Neuronal stem cell (in vitro differentiated cells): ENCODE measurements around the gene GAD1.

Experiments
- DNase-seq: peaks from one replicate; pipeline ENCODE4 v3.0.0-alpha.2; 2013; ENCODE audit warnings: low spot score
- H2AFZ ChIP-seq: one replicate; pipeline ENCODE4 v1.6.1; 2013; ENCODE audit warnings: mild to moderate bottlenecking, low read length, inconsistent platforms
- H2AK5ac ChIP-seq: 2 replicates; pipeline ENCODE4 v1.6.1; 2013; ENCODE audit warnings: low read depth, mild to moderate bottlenecking, inconsistent platforms, low read length, moderate library complexity, mixed read lengths
- H2BK120ac ChIP-seq: 2 replicates; pipeline ENCODE4 v1.6.1; 2013; ENCODE audit warnings: low read depth, mild to moderate bottlenecking, inconsistent platforms, low read length, moderate library complexity, mixed read lengths
- H2BK12ac ChIP-seq: one replicate; pipeline ENCODE4 v1.6.1; 2013; ENCODE audit warnings: low read length, inconsistent platforms
- H2BK15ac ChIP-seq: 2 replicates; pipeline ENCODE4 v1.6.1; 2013; ENCODE audit warnings: mild to moderate bottlenecking, low read length, inconsistent platforms, mixed read lengths
- H2BK5ac ChIP-seq: one replicate; pipeline ENCODE4 v1.6.1; 2013; ENCODE audit warnings: inconsistent platforms, mild to moderate bottlenecking, low read length, moderate library complexity
- H3K14ac ChIP-seq: one replicate; pipeline ENCODE4 v1.6.1; 2013; ENCODE audit warnings: low read length, inconsistent platforms
- H3K18ac ChIP-seq: 2 replicates; pipeline ENCODE4 v1.6.1; 2013; ENCODE audit warnings: low read length, inconsistent platforms
- H3K23ac ChIP-seq: 2 replicates; pipeline ENCODE4 v1.6.1; 2013; ENCODE audit warnings: low read depth, mild to moderate bottlenecking, mixed read lengths, low read length, inconsistent platforms; ENCODE audit not compliant: poor library complexity
- H3K27ac ChIP-seq: replicated peaks from 3 replicates; pipeline ENCODE4 v1.5.1; 2013; ENCODE audit warnings: low read length, inconsistent platforms
- H3K27me3 ChIP-seq, 3 experiments: 2 replicates each; pipeline ENCODE4 v1.6.1; 2013; ENCODE audit warnings: low read length in 3 of 3, mild to moderate bottlenecking in 2 of 3, inconsistent platforms in 1 of 3, low read depth in 1 of 3, mixed read lengths in 1 of 3, moderate library complexity in 1 of 3; ENCODE audit not compliant: control insufficient read depth in 3 of 3, insufficient read depth in 3 of 3
- H3K36me3 ChIP-seq, 2 donors: replicated peaks in 1 of 2; 2 replicates each; pipeline ENCODE4 v1.6.1; 2013; ENCODE audit warnings: low read length in 2 of 2; ENCODE audit not compliant: control insufficient read depth in 2 of 2, insufficient read depth in 2 of 2
- H3K4ac ChIP-seq: 2 replicates; pipeline ENCODE4 v1.6.1; 2013; ENCODE audit warnings: inconsistent platforms, mild to moderate bottlenecking, low read length, moderate library complexity
- H3K4me1 ChIP-seq, 2 donors: 1 replicate in 1 of 2; 2 replicates in 1 of 2; pipeline ENCODE4 v1.6.1; 2013; ENCODE audit warnings: low read length in 2 of 2, low read depth in 1 of 2; ENCODE audit not compliant: control insufficient read depth in 2 of 2, insufficient read depth in 1 of 2
- H3K4me2 ChIP-seq: one replicate; pipeline ENCODE4 v1.6.1; 2013; ENCODE audit warnings: mild to moderate bottlenecking, low read length, inconsistent platforms; ENCODE audit not compliant: insufficient read depth, poor library complexity, severe bottlenecking
- H3K4me3 ChIP-seq, 2 donors: 2 replicates each; pipeline ENCODE4 v1.5.1; 2013; ENCODE audit warnings: low read length in 2 of 2, mild to moderate bottlenecking in 2 of 2, inconsistent platforms in 1 of 2, moderate library complexity in 1 of 2
- H3K79me1 ChIP-seq: one replicate; pipeline ENCODE4 v1.6.1; 2013; ENCODE audit warnings: low read depth, mild to moderate bottlenecking, inconsistent platforms, low read length, moderate library complexity
- H3K9ac ChIP-seq: one replicate; pipeline ENCODE4 v1.6.1; 2013; ENCODE audit warnings: mild to moderate bottlenecking, low read depth, low read length, inconsistent platforms; ENCODE audit not compliant: poor library complexity
- H3K9me3 ChIP-seq, 2 donors: replicated peaks in 1 of 2; 2 replicates each; pipeline versions ENCODE3 to v1.6.1; 2013; ENCODE audit warnings: low read length in 2 of 2, mild to moderate bottlenecking in 2 of 2, inconsistent platforms in 1 of 2, low read depth in 1 of 2, mixed read lengths in 1 of 2, moderate library complexity in 1 of 2; ENCODE audit not compliant: control insufficient read depth in 2 of 2, insufficient read depth in 1 of 2
- H4K8ac ChIP-seq: one replicate; pipeline ENCODE4 v1.6.1; 2013; ENCODE audit warnings: low read depth, mild to moderate bottlenecking, inconsistent platforms, low read length, moderate library complexity
- H4K91ac ChIP-seq: one replicate; pipeline ENCODE4 v1.6.1; 2013; ENCODE audit warnings: low read length, low read depth, mild to moderate bottlenecking, inconsistent platforms; ENCODE audit not compliant: poor library complexity
- WGBS, 2 donors: extraction: QIAGEN DNeasy Blood & Tissue Kit; methylation state at CpG; one replicate each; pipeline ENCODE4 v1.1.7; 2013; ENCODE audit warnings: missing lambda C conversion rate in 2 of 2, mixed read lengths in 1 of 2; ENCODE audit not compliant: insufficient read length in 2 of 2, insufficient replicate concordance in 1 of 2; ENCODE audit errors: extremely low coverage in 2 of 2; 5-methylcytosine and 5-hydroxymethylcytosine counted together

The GAD1 gene

DNA sequence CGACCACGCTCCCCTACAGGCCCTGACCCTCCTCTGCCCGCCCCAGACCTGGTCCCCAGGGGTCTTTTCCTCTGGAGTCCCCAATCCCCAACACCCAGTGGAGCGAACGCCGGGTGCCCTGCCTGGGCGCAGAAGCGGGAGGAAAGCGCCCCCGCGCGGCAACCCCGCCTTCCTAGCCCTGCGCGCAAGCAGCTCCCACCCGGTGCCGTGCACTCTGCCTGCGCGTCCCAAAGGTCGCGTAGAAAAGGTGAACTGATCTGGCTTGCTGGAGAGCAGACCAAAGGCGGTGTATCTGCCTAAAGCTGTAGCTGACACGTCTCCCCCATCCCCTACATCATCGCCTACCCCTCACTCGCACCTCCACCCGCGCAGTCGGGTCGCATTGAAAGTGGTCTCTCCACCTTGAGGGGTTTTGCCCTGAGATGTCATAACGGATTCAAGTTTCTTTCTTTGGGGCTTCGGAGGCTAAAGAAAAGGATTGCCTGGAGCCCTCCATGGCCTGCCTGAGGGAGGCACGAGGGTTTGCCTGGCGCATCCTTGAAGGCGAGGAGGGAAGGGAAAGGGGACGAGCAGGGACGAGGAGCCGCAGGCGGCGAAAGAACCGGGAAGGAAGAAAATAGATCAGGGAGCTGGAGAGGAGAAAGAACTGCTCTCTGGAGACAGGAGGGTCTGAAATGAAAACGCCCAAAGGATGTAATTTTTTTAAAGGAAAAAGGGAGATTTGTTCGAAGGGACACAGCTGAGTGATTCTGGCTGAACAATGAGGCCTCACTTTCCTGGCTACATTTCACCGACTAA is 5.8 kb downstream of the GAD1 start:
- no CpG with 5 or more reads among the region's 43 CpGs for whole genome bisulfite sequencing, 2 donors
- Histone ChIP-seq H2AFZ (peak overlapping the region; percentile 90), H3K36me3 (no peaks in the 10 kb centered on the region), H3K4ac (no peak overlapping the region), H2BK120ac (no peak overlapping the region), H4K91ac (no peak overlapping the region), H3K23ac (no peak overlapping the region), H3K9ac (peak overlapping the region; percentile 75), H3K4me3 (peak overlapping the region; percentile 42 to 53), H2BK5ac (no peak overlapping the region), H4K8ac (no peak overlapping the region), H3K18ac (peak overlapping the region; percentile 84), H2BK12ac (no peak overlapping the region), H3K14ac (no peak overlapping the region), H3K27ac (no peak overlapping the region), H2AK5ac (no peak overlapping the region), H3K4me1 (peaks cover 12 to 22% of the 10 kb centered on the region in 2 donors), H3K79me1 (no peaks in the 10 kb centered on the region), H2BK15ac (no peak overlapping the region), H3K4me2 (peak overlapping the region; percentile 94), H3K27me3 (peaks cover 29 to 94% (median 79%) of the 10 kb centered on the region in 3 experiments), H3K9me3 (peaks cover 0 to 3% of the 10 kb centered on the region in 2 donors)
- peak; percentile 27 for DNase-seq

DNA sequence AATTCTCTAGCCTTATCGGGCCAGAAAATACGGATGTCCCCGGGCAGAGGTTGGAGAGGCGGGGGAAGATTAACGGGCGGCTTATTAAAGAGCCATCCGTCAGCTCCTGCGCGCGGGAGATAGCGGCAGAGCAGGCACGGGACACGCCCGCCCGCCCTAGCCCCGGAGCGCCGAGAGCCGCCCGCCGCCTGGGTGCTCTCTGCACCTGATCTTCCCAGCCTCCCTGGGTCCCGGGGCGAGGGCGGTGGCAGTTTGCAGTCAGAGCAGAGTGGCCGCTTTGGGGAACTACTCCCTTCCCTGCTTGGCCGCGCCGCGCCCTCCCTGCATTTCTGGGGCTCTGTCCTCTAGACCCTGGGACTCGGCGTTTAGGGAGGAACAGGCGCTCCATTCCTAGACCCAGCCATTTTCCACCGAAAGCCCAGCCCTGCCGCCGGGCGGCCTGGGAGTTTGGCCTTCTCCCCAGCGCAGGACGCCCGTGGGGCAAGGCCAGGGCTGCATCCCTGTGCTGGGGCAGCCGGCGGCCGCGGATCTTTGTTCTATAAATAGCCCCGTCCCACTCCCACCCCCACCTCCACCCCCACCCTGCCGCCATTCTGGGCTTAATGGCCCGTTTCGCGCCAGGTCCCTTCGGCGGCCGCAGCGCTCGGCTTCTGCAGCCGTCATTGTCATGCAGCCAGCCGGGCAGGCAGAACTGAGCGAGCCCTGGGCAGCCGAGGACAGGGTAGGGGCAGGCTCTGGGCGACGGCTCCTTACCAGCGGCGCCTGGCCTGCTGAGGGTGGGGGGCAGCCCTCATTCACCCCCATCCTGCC is 6.6 kb downstream of the GAD1 start:
- H2AFZ ChIP-seq: peak overlapping the region; percentile 90
- H3K23ac ChIP-seq: peak overlapping the region; percentile 39
- WGBS, 2 donors: no CpG with 5 or more reads among the region's 61 CpGs
- no peaks in the 10 kb centered on the region for H3K79me1 ChIP-seq
- peak overlapping the region; percentile 94 for H3K4me2 ChIP-seq
- H3K4me1 ChIP-seq: peaks cover 10 to 18% of the 10 kb centered on the region in 2 donors
- H4K8ac ChIP-seq: no peak overlapping the region
- H3K4ac ChIP-seq: no peak overlapping the region
- H3K9me3 ChIP-seq: peaks cover 0 to 3% of the 10 kb centered on the region in 2 donors
- peak overlapping the region; percentile 42 to 79 for H3K4me3 ChIP-seq
- DNase-seq: peak; percentile 29
- peak overlapping the region; percentile 94 for H3K18ac ChIP-seq
- H2AK5ac ChIP-seq: no peak overlapping the region
- peak overlapping the region; percentile 39 for H2BK5ac ChIP-seq
- peak overlapping the region; percentile 47 for H3K14ac ChIP-seq
- H2BK12ac ChIP-seq: peak overlapping the region; percentile 77
- peak overlapping the region; percentile 89 for H3K9ac ChIP-seq
- H3K27ac ChIP-seq: no peak overlapping the region
- H3K27me3 ChIP-seq: peaks cover 25 to 86% (median 72%) of the 10 kb centered on the region in 3 experiments
- H2BK120ac ChIP-seq: peak overlapping the region; percentile 98
- no peak overlapping the region for H4K91ac ChIP-seq
- H3K36me3 ChIP-seq: no peaks in the 10 kb centered on the region
- H2BK15ac ChIP-seq: peak overlapping the region; percentile 96

DNA sequence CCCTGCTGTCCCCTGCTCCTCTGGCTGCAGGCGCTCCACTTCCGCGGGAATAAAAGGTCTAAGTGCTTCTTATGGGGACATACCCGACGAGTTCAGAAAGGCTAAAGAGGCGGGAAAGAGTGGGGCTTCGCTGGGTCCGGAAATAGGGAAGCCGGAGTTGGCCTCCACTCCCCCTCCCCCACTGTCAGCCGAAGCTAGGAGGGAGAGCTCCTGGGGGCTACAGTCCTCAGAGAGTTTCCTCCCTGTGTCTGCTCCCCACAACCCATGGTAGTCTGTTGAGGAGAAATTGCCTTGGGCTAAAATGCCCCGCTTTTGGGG is 7.2 kb downstream of the GAD1 start:
- Histone ChIP-seq H2BK15ac (peak overlapping the region; percentile 96), H3K36me3 (no peaks in the 10 kb centered on the region), H2AFZ (peak overlapping the region; percentile 90), H4K8ac (no peak overlapping the region), H3K9me3 (peaks cover 0 to 3% of the 10 kb centered on the region in 2 donors), H3K4me1 (peaks cover 5 to 14% of the 10 kb centered on the region in 2 donors), H3K23ac (no peak overlapping the region), H2BK120ac (peak overlapping the region; percentile 98), H2AK5ac (no peak overlapping the region), H3K9ac (peak overlapping the region; percentile 89), H3K27ac (no peak overlapping the region), H3K14ac (no peak overlapping the region), H3K4me2 (peak overlapping the region; percentile 94), H4K91ac (no peak overlapping the region), H3K27me3 (peaks cover 20 to 84% (median 69%) of the 10 kb centered on the region in 3 experiments), H3K79me1 (no peaks in the 10 kb centered on the region), H2BK5ac (no peak overlapping the region), H3K18ac (peak overlapping the region; percentile 94), H3K4me3 (peak overlapping the region; percentile 42 to 77), H2BK12ac (peak overlapping the region; percentile 77), H3K4ac (no peak overlapping the region)
- DNase-seq: peak; percentile 18
- no CpG with 5 or more reads among the region's 11 CpGs for WGBS, 2 donors

DNA sequence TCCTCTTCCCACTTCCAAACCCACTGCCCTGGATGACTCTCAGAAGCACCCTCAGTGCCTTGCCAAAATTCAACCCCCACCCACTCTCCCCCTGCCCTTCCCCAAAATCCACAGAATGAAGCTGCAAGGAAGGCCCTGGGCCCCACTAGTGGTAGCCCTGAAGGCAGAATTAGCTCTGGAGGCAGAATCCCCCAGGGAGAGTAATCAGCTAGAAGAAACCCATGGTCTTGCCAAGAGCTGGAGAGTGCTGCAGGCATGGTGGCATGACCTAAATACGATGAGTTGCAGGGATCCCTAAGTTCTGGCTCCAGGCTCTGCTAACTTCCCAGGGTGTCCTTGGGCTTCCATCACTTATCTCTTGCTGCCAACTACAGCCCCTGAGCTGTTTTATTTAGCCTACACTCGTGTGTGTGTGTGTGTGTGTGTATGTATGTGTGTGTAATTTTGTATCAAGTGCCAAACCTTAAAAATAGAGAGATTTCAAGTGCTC is 7.9 kb downstream of the GAD1 start:
- Histone ChIP-seq H3K9me3 (peaks cover 0 to 3% of the 10 kb centered on the region in 2 donors), H3K4me3 (no peak overlapping the region), H2AK5ac (no peak overlapping the region), H3K27me3 (peaks cover 18 to 77% (median 62%) of the 10 kb centered on the region in 3 experiments), H2BK15ac (no peak overlapping the region), H3K79me1 (no peaks in the 10 kb centered on the region), H3K18ac (no peak overlapping the region), H3K27ac (no peak overlapping the region), H4K8ac (no peak overlapping the region), H4K91ac (no peak overlapping the region), H3K4me2 (no peak overlapping the region), H3K9ac (no peak overlapping the region), H2BK120ac (no peak overlapping the region), H3K4me1 (peaks cover 5 to 14% of the 10 kb centered on the region in 2 donors), H2AFZ (no peak overlapping the region), H3K4ac (no peak overlapping the region), H3K14ac (no peak overlapping the region), H2BK5ac (no peak overlapping the region), H2BK12ac (peak overlapping the region; percentile 77), H3K36me3 (no peaks in the 10 kb centered on the region), H3K23ac (no peak overlapping the region)
- no CpG with 5 or more reads among the region's 2 CpGs for WGBS, 2 donors
- no peak for DNase-seq
